Cardiac septum (tissue), 1 donor: Measurements from ENCODE around the gene SMYD1. TPM values are rescaled to one million over a fixed set of nuclear protein-coding genes. Genes with fewer than 3 reads are reported as not detected.
"Not testable (repeated sequence)": the region's sequence is repeated elsewhere in the genome, so short reads cannot be mapped to it uniquely, and the experiment has no call there.

Source experiments
- DNase-seq: peaks from one replicate; pipeline ENCODE4 v3.0.0-alpha.2; 2020; ENCODE audit warnings: low spot score
- intact Hi-C: fragments of 100-400 bp; cut with DNase I; formaldehyde crosslinking; loops from one replicate; pipeline ENCODE4 v1.14.0; 2022
- long read RNA-seq: library from polyadenylated mRNA; unstranded; transcript quantifications from one replicate; pipeline ENCODE4 v2.0.0, GENCODE V29; 2021
- total RNA-seq: library from RNA; stranded (reverse); fragmentation: NEBNext Ultra II Directional; extraction: Animal tissue kit (Norgen Biotek cat#: 25700); gene quantifications from one replicate; pipeline ENCODE4 v1.2.1, GENCODE V29; 2021
- donor health status: DM: no; HTN: no; CAD: no.

SMYD1 gene
- 295 TPM for total RNA-seq
- long read RNA-seq, full-length matches to known transcripts, result 168 of 241 reads
- long read RNA-seq, partial matches to known transcripts, result 18 of 241 reads
- long read RNA-seq, other reads (novel, unspliced or antisense), result 55 of 241 reads

GRCh38 chr2:88067598-88067997, at the start of gene SMYD1:
Gene SMYD1 (plus strand): TSS chr2:88067825. CDS start chr2:88067865, 40 bp downstream.
- DNase-seq, result no peak
- intact Hi-C loops, result no loop called here

GRCh38 chr2:88018077-88018805, 49.4 kb upstream of the SMYD1 start:
- intact Hi-C loops, DNase-seq: not testable (repeated sequence)

- no peak for DNase-seq
- intact Hi-C loops, result no loop called here
Observed at GRCh38 chr2:88018909-88019308, 48.7 kb upstream of the SMYD1 start.

GRCh38 chr2:88019985-88020384, 47.6 kb upstream of the SMYD1 start:
- intact Hi-C loops, result no loop called here

GRCh38 chr2:88022669-88022921, 45.0 kb upstream of the SMYD1 start:
- intact Hi-C loops, result no loop called here
- DNase-seq, result no peak

More at GRCh38 chr2:88019985-88020384, 47.6 kb upstream of the SMYD1 start:
- DNase-seq, result no peak

- no peak for DNase-seq
- intact Hi-C loops, result no loop called here
Observed at GRCh38 chr2:88024509-88024908, 43.1 kb upstream of the SMYD1 start.

GRCh38 chr2:88027697-88028389, 39.8 kb upstream of the SMYD1 start:
- DNase-seq, result no peak
- intact Hi-C loops, result no loop called here

- no peak for DNase-seq
- intact Hi-C loops, result no loop called here
Observed at GRCh38 chr2:88028931-88029330, 38.7 kb upstream of the SMYD1 start.

GRCh38 chr2:88032070-88032702, 35.4 kb upstream of the SMYD1 start:
- no peak for DNase-seq
- intact Hi-C loops, result no loop called here

GRCh38 chr2:88036182-88036581, 31.4 kb upstream of the SMYD1 start:
- no peak for DNase-seq
- intact Hi-C loops, result no loop called here

- intact Hi-C loops, result no loop called here
Observed at GRCh38 chr2:88036606-88037005, 31.0 kb upstream of the SMYD1 start.

GRCh38 chr2:88038263-88039105, 29.1 kb upstream of the SMYD1 start:
- no peak for DNase-seq
- intact Hi-C loops, result no loop called here

More at GRCh38 chr2:88036606-88037005, 31.0 kb upstream of the SMYD1 start:
- no peak for DNase-seq

- intact Hi-C loops, result no loop called here
- DNase-seq, result no peak
Observed at GRCh38 chr2:88042476-88042875, 25.1 kb upstream of the SMYD1 start.

- DNase-seq, intact Hi-C loops: not testable (repeated sequence)
Observed at GRCh38 chr2:88045561-88045960, 22.1 kb upstream of the SMYD1 start.

- intact Hi-C loops, result no loop called here
- no peak for DNase-seq
Observed at GRCh38 chr2:88048541-88048940, 19.1 kb upstream of the SMYD1 start.

- intact Hi-C loops, result no loop called here
- DNase-seq, result no peak
Observed at GRCh38 chr2:88049622-88050021, 18.0 kb upstream of the SMYD1 start.

GRCh38 chr2:88051792-88052191, 15.8 kb upstream of the SMYD1 start:
- intact Hi-C loops, result no loop called here
- no peak for DNase-seq

- DNase-seq, result no peak
- intact Hi-C loops, result no loop called here
Observed at GRCh38 chr2:88053296-88053695, 14.3 kb upstream of the SMYD1 start.

- intact Hi-C loops, result no loop called here
Observed at GRCh38 chr2:88053934-88054781, 13.5 kb upstream of the SMYD1 start.

More at GRCh38 chr2:88053934-88054781, 13.5 kb upstream of the SMYD1 start:
- no peak for DNase-seq
